ENCODE results near the gene HSBP1.

DNA sequence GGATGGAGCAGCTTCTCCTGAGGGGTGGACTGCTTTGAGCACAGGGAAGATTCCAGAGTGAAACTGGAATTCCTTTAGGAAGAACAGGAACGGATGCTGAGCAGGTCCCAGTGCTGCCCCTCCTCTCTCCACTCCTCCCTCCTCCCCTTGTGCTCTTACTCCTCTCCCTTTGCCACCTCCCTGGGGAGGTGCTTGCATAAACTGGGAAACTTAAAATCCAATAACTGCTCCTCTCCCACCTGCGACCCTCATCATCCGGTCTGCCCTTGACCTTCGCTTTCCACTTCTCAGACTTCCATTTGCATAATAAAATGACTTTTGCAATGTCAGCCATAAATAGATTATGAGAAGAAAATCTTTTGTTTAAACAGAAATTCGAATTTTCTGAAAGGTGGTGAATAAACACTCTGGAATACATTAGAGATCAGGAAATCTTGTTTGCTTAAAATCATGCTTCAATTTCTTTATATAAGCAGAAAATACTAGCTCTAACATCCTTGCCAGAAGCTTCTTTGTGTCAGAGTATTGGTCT lies 23.7 kb downstream of the HSBP1 start:
- TF ChIP-seq, protein P1, sequence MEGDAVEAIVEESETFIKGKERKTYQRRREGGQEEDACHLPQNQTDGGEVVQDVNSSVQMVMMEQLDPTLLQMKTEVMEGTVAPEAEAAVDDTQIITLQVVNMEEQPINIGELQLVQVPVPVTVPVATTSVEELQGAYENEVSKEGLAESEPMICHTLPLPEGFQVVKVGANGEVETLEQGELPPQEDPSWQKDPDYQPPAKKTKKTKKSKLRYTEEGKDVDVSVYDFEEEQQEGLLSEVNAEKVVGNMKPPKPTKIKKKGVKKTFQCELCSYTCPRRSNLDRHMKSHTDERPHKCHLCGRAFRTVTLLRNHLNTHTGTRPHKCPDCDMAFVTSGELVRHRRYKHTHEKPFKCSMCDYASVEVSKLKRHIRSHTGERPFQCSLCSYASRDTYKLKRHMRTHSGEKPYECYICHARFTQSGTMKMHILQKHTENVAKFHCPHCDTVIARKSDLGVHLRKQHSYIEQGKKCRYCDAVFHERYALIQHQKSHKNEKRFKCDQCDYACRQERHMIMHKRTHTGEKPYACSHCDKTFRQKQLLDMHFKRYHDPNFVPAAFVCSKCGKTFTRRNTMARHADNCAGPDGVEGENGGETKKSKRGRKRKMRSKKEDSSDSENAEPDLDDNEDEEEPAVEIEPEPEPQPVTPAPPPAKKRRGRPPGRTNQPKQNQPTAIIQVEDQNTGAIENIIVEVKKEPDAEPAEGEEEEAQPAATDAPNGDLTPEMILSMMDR (IDR thresholded peaks at IDR 0.05): no peak
- no peak for TF ChIP-seq EP300 (IDR thresholded peaks at IDR 0.05)
- TF ChIP-seq POLR2A (IDR thresholded peaks at IDR 0.05): no peak
- TF ChIP-seq POLR2AphosphoS5 (IDR thresholded peaks at IDR 0.05): no peak

Measured in sigmoid colon (tissue), 4 donors.